ENCODE data around the gene KIF2C. TPM values are rescaled to one million over a fixed set of nuclear protein-coding genes. Genes with fewer than 3 reads are reported as not detected.

Gene KIF2C
- total RNA-seq, 1 donor from 2014 or later = 88.7 TPM

DNA sequence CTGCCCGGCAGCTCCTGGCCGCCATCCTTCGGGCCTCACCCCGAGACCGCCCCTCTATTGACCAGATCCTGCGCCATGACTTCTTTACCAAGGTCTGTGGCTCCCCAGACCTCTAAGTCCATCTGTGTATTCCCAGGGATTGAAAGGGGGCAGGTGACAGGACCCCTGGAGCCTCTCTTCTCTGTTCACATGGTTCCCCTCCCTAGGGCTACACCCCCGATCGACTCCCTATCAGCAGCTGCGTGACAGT lies 63.4 kb downstream of the KIF2C start:
- peaks cover 44% of the 10 kb centered on the region for H3K4me1 Mint-ChIP-seq
- H3K9me3 Mint-ChIP-seq = no peaks in the 10 kb centered on the region
- peak overlapping the region; percentile 83 for H3K27ac Mint-ChIP-seq (ENCODE audit: unreplicated experiment)
- H3K27me3 Mint-ChIP-seq (ENCODE audit: low read depth) = peaks cover 4% of the 10 kb centered on the region
- peak overlapping the region; percentile 84 for H3K4me3 Mint-ChIP-seq
- H3K36me3 Mint-ChIP-seq (ENCODE audit: low read depth) = peaks cover 9% of the 10 kb centered on the region
- TF ChIP-seq, protein P1, sequence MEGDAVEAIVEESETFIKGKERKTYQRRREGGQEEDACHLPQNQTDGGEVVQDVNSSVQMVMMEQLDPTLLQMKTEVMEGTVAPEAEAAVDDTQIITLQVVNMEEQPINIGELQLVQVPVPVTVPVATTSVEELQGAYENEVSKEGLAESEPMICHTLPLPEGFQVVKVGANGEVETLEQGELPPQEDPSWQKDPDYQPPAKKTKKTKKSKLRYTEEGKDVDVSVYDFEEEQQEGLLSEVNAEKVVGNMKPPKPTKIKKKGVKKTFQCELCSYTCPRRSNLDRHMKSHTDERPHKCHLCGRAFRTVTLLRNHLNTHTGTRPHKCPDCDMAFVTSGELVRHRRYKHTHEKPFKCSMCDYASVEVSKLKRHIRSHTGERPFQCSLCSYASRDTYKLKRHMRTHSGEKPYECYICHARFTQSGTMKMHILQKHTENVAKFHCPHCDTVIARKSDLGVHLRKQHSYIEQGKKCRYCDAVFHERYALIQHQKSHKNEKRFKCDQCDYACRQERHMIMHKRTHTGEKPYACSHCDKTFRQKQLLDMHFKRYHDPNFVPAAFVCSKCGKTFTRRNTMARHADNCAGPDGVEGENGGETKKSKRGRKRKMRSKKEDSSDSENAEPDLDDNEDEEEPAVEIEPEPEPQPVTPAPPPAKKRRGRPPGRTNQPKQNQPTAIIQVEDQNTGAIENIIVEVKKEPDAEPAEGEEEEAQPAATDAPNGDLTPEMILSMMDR (conservative IDR thresholded peaks at IDR 0.05) = no peak
- no peak for DNase-seq (ENCODE audit: low read depth, low spot score)

DNA sequence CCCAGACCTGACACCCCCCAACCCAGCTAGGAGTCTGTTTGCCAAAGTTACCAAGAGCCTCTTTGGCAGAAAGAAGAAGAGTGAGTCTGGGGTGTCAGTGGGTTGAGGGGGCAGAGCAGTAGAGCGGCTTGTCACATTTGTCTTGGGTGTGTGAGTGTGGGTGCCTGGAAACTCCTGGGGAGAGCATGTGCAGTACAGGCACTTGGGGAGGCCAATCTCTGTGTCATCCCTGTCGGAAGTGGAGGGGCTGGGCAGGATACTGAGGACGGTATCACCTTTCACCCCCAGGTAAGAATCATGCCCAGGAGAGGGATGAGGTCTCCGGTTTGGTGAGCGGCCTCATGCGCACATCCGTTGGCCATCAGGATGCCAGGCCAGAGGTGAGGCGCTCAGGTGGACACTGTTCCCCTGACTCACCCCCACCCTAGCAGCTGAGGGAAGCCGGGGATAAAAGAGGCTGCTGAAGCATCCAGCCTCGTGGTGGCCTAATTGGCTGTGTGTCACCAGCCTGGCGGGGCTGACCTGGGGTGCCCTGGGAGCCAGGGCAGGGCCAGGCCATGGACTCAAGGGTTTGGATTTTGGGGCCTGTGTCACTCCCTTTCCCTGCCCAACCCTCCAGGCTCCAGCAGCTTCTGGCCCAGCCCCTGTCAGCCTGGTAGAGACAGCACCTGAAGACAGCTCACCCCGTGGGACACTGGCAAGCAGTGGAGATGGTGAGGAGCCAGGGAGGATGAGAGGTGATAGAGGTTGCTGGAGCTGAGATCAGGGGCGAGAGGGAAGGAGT lies 63.9 kb downstream of the KIF2C start:
- Mint-ChIP-seq H3K36me3 (ENCODE audit: low read depth) (peaks cover 9% of the 10 kb centered on the region), H3K27ac (ENCODE audit: unreplicated experiment) (peak overlapping the region; percentile 83), H3K27me3 (ENCODE audit: low read depth) (peaks cover 4% of the 10 kb centered on the region), H3K9me3 (no peaks in the 10 kb centered on the region), H3K4me3 (peak overlapping the region; percentile 84), H3K4me1 (peaks cover 49% of the 10 kb centered on the region)
- TF ChIP-seq, protein P1 (conservative IDR thresholded peaks at IDR 0.05) = no peak
- no peak for DNase-seq (ENCODE audit: low read depth, low spot score)

DNA sequence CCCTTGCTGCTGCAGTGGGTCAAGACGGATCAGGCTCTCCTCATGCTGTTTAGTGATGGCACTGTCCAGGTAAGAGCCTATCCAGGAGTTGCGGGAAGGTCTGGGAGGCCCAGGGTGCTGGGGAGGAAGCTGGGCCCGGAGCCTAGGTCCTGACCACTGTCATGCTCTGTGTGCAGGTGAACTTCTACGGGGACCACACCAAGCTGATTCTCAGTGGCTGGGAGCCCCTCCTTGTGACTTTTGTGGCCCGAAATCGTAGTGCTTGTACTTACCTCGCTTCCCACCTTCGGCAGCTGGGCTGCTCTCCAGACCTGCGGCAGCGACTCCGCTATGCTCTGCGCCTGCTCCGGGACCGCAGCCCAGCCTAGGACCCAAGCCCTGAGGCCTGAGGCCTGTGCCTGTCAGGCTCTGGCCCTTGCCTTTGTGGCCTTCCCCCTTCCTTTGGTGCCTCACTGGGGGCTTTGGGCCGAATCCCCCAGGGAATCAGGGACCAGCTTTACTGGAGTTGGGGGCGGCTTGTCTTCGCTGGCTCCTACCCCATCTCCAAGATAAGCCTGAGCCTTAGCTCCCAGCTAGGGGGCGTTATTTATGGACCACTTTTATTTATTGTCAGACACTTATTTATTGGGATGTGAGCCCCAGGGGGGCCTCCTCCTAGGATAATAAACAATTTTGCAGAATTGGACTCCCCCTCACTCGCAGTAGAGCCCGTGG lies 65.8 kb downstream of the KIF2C start:
- H3K27me3 Mint-ChIP-seq (ENCODE audit: low read depth) = peaks cover 4% of the 10 kb centered on the region
- TF ChIP-seq, protein P1 (conservative IDR thresholded peaks at IDR 0.05) = no peak
- DNase-seq (ENCODE audit: low read depth, low spot score) = no peak
- H3K4me3 Mint-ChIP-seq = peak overlapping the region; percentile 47
- H3K4me1 Mint-ChIP-seq = peaks cover 55% of the 10 kb centered on the region
- no peak overlapping the region for H3K27ac Mint-ChIP-seq (ENCODE audit: unreplicated experiment)
- H3K36me3 Mint-ChIP-seq (ENCODE audit: low read depth) = peaks cover 9% of the 10 kb centered on the region
- no peaks in the 10 kb centered on the region for H3K9me3 Mint-ChIP-seq

DNA sequence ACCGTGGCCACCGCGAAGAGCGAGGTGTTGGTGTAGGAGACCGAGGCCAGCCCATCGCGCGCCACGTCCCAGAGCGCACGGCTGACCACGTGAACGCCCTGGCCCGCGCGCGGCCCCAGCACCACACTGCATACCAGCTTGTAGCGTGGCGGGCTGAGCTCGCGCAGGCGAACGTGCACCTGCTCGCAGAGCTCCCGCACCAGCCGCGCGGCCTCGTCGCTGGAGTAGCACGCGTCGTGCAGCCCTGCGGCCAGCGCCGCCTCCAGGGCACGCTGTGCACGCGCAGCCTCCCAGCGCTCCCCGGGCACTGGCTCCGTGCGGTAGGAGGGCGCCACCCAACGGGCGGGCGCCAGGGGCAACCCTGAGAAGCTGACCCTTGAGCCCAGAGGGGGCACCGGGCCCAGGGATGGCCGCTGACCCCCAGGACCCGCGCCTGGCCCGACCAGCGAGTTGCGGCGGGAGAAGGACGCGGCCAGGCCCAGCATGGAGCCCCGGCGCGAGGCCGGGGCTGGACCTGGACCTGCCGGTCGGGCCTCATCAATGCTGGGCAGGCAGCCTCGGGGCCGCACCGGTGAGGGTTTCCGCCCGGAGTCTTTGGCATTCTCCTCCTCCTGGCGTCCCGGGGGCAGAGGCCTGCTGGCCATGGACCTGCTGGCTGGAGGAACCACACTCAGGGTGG lies 66.5 kb downstream of the KIF2C start:
- Mint-ChIP-seq H3K4me1 (peaks cover 57% of the 10 kb centered on the region), H3K4me3 (no peak overlapping the region), H3K27ac (ENCODE audit: unreplicated experiment) (no peak overlapping the region), H3K9me3 (no peaks in the 10 kb centered on the region), H3K36me3 (ENCODE audit: low read depth) (peaks cover 9% of the 10 kb centered on the region), H3K27me3 (ENCODE audit: low read depth) (peaks cover 4% of the 10 kb centered on the region)
- TF ChIP-seq, protein P1 (conservative IDR thresholded peaks at IDR 0.05) = no peak
- no peak for DNase-seq (ENCODE audit: low read depth, low spot score)

DNA sequence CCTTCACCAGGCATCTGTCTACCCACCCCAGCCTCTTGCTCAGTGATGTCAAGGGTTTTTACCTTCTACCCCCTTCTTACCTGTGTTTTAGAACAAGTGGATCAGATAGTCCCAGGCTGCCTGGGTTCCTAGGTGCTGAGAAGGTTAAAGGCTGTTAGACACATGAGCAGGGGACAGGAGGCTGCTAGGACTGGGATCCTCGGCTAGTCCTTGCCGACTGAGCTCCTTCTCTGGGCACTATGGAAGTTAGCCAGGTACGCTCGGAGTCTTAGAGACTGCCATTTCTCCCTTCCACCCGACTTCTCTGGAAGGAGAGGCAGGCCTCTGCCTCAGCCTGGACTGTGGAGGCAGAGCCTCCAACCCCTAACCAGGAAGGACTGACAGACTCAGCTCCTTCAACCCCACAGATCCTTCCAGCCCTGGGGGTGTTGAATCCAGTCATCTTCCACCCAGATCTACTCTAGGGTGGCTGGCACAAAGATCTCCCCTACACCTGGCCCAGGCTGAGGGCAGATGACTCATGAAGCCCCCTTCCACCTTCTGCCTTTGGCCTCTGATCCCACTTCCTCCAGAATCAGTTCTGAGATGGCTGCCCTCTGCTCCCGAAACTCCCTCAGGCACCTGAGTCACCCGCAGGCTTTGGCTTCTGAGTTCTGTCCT lies 67.2 kb downstream of the KIF2C start, which contains the start of gene DYNLT4:
TSS of gene DYNLT4 (minus strand) at position 648 of the 660 bp plus-strand sequence. CDS start 683 bp downstream, outside the sequence.
- Mint-ChIP-seq H3K36me3 (ENCODE audit: low read depth) (peaks cover 9% of the 10 kb centered on the region), H3K9me3 (no peaks in the 10 kb centered on the region), H3K27me3 (ENCODE audit: low read depth) (peaks cover 4% of the 10 kb centered on the region), H3K4me3 (peak within 1 kb of the TSS; percentile 73), H3K4me1 (peaks cover 60% of the 10 kb centered on the region), H3K27ac (ENCODE audit: unreplicated experiment) (peak within 1 kb of the TSS; percentile 100)
- DNase-seq (ENCODE audit: low read depth, low spot score) = no peak
- TF ChIP-seq, protein P1 (conservative IDR thresholded peaks at IDR 0.05) = no peak

Data from neural crest cell (in vitro differentiated cells).